ENCODE measurements around the gene FHAD1.

Gene FHAD1

GRCh38 chr1:15276691-15277446 is 29.8 kb downstream of the FHAD1 start:
- POLR2A ChIA-PET (ENCODE audit: low non-redundant PET), result no interaction called here
- no peak overlapping the region for H3K27ac ChIP-seq
- CTCF ChIA-PET, result interaction anchor here (1.3 kb wide), 1 partner anchor 125 kb away, joined by 6 read pairs; no protein-coding TSS in a partner anchor
- no peak for DNase-seq (ENCODE audit: low spot score)
- TF ChIP-seq CTCF (conservative IDR thresholded peaks at IDR 0.05; ENCODE audit: low read depth), result no peak

DNA sequence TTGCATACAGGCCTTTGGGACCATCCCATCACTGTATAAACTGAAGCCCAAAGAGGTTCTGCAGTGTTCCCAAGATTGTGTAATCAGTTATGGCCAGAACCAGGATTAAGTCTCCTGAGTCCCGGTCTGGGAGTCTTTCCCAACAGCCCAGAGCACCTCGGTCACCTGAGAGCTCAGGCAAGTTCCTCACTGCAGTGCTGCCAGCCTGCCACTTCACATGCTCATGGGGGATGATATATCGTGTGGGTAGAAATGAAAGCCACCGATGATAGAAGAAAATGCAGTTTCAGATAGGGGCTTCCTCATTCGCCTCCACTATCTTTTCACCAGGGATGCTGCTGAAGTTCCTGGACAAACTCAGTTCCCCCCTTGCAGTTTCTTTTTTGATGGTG is 30.4 kb downstream of the FHAD1 start:
- DNase-seq (ENCODE audit: low spot score), result no peak
- H3K27ac ChIP-seq, result no peak overlapping the region
- ChIA-PET CTCF (no interaction called here), POLR2A (ENCODE audit: low non-redundant PET) (no interaction called here)
- no peak for TF ChIP-seq CTCF (conservative IDR thresholded peaks at IDR 0.05; ENCODE audit: low read depth)

DNA sequence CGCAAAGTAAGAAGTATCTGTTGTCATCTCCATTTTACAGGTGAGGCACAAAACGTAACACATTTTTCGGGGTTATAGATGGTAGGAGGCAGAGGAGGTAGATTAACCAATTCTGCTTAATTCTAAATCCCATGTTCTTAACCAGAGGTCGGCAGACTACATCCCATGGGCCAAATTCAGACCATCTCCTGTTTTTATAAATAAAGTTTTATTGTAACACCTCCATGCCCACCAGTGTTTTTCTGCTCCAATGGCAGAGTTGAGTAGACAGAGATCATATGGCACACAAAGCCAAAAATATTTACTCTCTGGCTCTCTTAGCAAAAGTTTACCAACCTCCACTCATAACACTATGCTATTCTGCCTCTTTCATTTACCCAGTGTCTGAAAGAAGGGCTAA is 30.9 kb downstream of the FHAD1 start:
- ChIA-PET CTCF (no interaction called here), POLR2A (ENCODE audit: low non-redundant PET) (no interaction called here)
- DNase-seq (ENCODE audit: low spot score), result no peak
- no peak overlapping the region for H3K27ac ChIP-seq
- no peak for TF ChIP-seq CTCF (conservative IDR thresholded peaks at IDR 0.05; ENCODE audit: low read depth)

DNA sequence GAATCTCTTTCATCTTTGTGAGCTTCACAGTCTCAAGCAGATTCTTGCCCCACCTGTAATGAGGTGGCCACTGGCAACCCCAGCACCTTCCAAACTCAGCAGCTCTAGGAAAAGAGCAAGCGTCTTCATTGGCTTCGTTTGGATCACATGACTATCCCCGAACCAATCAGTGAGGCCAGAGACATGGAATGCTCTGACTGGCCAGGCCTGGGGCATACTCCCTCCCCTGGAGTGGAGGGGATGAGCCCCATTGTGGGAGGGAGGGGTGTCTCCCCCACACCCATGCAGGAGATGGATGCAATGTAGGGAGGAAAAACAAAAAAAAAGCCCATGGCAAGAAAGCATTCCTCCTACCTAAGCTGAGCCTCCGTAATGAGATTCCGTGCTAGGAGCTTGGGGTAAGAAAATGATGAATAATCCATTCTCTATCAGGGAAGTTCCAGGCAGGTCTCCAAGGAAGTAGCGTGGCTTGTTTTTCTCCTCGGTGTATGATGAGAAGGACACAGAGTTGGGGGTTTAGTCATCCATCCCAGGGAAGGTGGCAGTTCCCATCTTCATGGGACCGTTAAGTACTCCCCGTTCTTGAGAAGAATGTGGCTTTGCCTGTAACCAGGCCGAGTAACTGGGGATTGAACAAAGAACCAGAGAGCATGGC is 32.7 kb downstream of the FHAD1 start:
- ChIA-PET POLR2A (ENCODE audit: low non-redundant PET) (no interaction called here), CTCF (interaction anchor here (1.0 kb wide), 1 partner anchor 44 kb away, joined by 3 read pairs; no protein-coding TSS in a partner anchor)
- TF ChIP-seq CTCF (conservative IDR thresholded peaks at IDR 0.05; ENCODE audit: low read depth), result no peak
- no peak for DNase-seq (ENCODE audit: low spot score)
- H3K27ac ChIP-seq, result no peak overlapping the region

GRCh38 chr1:15280416-15280815 is 33.4 kb downstream of the FHAD1 start:
- POLR2A ChIA-PET (ENCODE audit: low non-redundant PET), result no interaction called here
- DNase-seq (ENCODE audit: low spot score), result no peak
- no peak for TF ChIP-seq CTCF (conservative IDR thresholded peaks at IDR 0.05; ENCODE audit: low read depth)
- CTCF ChIA-PET, result no interaction called here
- H3K27ac ChIP-seq, result no peak overlapping the region

DNA sequence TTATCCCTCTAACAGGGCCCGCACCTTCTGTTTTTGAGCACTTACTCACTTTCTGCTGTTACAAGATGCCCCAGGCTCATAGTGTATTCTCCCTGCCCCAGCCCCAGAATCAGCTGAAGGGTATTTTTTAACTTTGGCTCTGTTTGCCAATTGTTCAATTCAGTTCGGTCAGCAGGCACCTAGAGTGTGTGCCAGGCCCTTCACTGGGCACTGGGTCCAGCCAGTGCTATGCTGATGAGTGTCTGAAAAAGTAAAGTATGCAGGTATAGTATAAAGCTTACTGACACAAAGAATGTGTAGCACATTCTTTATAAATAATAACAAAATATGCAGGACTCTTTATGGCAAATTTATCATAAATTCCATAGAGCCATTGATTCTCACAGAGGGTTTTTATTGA is 35.0 kb downstream of the FHAD1 start:
- POLR2A ChIA-PET (ENCODE audit: low non-redundant PET), result no interaction called here
- no peak for DNase-seq (ENCODE audit: low spot score)
- TF ChIP-seq CTCF (conservative IDR thresholded peaks at IDR 0.05; ENCODE audit: low read depth), result no peak
- CTCF ChIA-PET, result interaction anchor here (0.6 to 0.9 kb wide), 2 partner anchors 9 to 129 kb away, joined by 3 read pairs; no protein-coding TSS in a partner anchor
- no peak overlapping the region for H3K27ac ChIP-seq

All from RWPE1 (cell line).